GM19467 (cell line): ENCODE results near the gene MARCHF2.
A peak's percentile ranks its signal among the peaks of the same experiment; 100 is the strongest.

ENCODE experiments used
- ATAC-seq: cut with Tn5 transposase; IDR thresholded peaks from one replicate; pipeline ENCODE4 v1.9.1; 2021; ENCODE audit warnings: mild to moderate bottlenecking, moderate library complexity; ENCODE audit not compliant: unreplicated experiment

Gene MARCHF2

DNA sequence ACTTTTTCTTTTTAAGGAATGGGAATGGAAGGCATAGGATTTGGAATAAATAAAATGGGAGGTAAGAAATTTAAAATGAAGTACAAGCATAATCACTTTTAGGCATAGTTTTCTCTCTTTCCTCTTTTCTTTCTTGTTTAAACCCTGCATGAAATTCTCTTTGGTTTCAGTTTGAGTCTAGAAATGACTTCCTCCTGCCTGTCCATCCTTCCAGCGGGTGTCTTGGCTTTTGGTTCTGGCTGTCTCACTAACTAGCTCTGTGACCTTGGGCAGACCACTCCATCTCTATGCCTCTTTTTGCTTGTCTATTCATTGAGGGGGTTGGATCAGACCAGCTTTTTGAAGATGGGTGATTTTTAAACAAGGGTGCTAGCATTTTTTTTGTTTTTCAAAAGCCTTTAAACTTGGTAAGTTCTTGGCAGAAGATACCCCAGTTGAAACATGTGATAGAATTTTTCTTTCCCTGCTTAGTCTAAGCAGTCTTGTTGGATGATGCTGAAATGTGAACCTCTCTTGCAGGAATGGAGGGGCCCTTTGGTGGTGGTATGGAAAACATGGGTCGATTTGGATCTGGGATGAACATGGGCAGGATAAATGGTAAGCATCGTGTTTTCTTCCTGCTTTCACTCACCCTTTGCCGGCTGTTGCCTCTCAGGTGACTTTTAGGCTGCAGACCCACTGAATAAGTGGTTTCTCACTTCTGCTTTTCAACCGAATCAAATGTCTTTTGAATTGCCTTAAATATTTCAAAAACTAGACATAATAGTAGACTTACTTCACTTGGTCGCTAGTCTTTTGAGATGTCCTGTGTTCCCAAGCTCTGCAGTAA is 60.8 kb downstream of the MARCHF2 start:
- peak; percentile 53 for ATAC-seq

DNA sequence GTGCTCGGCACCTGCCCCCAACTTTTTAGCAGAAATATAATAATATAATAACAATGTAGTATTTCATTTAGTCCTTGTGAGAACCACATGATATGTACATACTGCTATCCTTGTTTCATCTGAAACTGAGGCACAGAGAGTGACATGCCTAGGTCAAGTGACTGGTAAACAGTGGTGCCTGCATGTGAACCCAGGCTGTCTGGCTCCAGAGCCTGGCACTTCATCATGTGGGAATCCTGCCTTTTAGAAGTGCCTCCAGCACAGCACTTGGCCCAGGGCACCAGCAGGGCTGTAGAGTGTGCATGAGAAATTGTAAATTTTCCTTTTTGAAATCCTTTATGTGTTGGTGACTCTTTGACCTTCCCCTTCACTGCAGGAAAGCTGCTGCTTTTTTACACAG is 61.9 kb downstream of the MARCHF2 start:
- no peak for ATAC-seq

DNA sequence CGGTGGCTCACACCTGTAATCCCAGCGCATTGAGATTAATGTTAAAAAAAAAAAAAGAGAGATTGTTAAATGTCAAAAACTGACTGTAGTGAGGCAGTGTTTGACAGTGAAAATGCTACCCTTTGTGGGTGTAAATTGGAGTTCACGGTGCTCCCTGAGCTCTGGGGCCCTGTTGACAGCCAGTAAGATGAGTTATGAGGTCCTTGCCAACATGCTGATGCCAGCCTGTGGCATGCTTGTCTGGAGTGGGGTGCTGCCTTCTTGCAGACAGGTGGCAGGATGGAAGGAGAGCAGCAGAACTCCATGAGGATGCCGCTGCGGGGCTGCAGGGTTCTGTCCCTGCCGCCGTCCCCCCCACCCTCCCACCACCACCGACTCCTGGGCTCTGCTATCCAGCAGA is 63.4 kb downstream of the MARCHF2 start:
- ATAC-seq: no peak

DNA sequence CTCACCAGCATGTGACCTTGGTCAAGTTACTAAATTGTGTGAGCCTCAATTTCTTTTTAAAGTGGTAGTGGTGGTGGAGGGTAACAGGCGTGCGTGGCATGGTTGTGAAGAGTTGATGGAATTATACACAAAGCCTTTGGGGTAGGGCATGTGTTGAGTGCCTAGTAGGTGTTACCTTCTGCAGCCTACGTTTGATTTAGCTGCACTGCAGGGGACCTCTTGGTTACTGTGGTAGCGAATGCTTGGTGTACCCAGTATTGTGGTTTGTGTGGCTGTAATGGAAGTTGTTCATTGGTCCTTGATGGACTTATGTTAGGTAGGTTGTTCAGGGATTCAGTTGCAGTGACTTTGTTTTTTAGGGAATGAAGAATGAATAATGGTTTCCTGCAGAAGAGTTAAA is 64.8 kb downstream of the MARCHF2 start:
- no peak for ATAC-seq

DNA sequence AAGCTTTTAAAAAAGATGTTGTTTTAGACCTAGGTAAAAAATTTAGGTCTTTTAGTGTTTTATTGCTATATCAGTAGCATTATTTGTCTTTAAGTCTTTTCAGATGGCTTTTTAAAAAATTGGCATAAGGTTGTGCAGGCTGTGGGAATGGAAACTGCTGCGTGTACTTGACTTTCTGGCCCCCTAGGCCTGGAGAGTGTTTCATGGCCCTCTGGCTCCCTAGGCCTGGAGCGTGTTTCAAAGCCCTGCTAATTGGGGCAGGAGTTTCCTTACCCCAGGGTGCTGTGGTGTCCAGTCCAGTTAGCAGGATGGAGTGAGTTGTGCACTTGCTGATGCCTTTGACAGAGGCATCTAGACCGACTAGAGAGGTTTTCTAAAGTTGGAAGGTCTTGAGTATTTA is 65.5 kb downstream of the MARCHF2 start:
- no peak for ATAC-seq

DNA sequence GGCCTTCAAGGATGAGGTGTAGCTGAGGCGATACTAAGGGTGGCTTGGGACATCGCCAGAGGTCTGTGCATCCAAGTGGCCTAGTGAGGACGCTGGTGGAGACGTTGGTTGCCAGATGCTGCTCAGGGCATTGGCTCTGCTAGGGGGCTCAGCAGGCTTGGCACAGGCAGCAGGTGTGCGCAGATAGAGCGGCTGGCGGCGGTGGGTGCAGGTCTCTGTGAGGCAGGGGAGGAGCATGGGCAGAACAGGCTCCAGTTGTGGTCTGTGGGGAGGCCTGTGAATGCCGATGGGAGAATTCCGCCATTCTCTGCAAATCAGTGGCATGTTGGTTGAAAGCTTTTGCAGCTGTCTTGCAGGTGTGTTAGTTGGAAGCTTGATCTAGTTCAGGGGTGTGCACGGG is 68.1 kb downstream of the MARCHF2 start:
- no peak for ATAC-seq

DNA sequence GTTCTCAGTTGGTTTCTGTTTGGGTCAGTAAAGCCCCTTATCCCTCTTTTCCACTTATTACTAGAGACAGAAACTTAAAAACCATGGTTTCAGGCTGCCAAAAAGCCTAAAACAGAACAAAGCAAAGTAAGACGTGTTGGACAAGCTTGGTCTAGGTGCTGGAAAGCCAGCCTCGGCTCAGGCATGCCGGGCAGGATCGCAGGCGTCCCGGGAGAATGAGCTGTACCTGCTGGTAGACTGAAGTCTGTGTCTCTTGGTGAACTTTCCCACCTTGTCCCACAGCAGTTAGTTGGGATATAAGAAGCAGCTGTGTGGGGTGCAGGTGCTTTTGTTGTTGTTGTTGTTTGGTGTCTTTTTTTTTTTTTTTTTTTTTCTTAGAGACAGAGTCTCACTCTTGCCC is 68.5 kb downstream of the MARCHF2 start:
- ATAC-seq: no peak

DNA sequence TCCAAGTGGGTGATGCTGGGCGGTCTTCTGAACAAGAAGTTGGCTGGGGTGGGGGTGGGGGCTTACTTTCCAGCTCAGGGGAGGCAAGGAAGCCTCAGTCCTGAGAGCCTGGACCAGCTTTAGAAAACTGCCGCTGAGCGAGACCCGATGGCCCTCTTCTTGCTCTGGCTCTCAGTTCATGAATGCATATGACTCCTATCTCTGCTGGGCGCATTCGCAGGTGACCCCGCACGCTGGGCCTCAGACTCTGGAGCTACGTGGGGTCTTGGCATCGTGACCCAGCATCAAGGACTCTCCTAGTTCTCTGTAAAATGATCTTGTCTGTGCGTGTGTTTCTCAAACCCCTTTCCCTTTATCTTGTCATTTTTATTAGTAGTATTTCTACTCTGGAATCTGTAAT is 69.6 kb downstream of the MARCHF2 start:
- no peak for ATAC-seq

DNA sequence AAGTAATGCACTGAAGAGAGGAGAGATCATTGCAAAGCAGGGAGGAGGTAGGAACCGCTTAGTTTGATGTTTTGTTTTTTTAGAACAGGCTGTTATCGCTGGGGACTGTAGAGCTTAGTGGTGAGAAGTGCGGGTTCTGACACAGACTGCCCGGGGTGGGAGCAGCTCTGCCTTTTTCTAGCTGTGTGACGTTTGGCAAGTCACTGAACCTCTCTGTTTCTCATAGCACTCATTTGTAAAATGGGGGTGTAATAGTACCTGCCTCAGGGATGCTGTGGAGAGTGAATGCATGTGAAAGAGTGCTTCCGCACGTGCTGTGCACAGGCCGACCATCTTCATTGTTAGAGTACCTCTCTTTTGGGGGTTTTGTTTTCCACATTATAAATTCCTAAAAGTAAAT is 70.1 kb downstream of the MARCHF2 start:
- no peak for ATAC-seq

DNA sequence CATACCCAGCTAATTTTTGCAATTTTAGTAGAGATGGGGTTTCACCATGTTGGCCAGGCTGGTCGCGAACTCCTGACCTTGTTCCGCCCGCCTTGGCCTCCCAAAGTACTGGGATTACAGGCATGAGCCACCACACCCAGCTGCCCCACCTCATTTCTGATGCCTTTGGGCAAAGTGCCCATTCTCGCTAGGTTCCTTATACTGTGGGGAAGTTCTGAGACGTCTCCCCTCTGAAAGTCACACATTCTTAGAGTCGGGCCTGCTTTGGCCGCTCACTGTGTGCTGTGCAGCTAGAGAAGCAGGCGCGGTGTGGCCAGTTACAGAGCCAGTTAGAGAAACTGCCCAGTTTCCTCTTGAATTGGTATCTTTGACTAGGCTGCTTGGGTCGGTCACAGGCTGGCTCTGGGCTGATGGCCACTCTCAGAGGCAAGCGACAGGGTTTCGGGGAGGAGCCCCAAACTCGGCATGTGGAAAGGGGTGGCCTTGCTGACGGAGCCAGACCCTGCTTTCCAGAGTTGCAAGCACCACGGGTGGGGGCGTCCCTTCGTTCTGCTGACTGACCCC is 71.3 kb downstream of the MARCHF2 start:
- ATAC-seq: no peak

DNA sequence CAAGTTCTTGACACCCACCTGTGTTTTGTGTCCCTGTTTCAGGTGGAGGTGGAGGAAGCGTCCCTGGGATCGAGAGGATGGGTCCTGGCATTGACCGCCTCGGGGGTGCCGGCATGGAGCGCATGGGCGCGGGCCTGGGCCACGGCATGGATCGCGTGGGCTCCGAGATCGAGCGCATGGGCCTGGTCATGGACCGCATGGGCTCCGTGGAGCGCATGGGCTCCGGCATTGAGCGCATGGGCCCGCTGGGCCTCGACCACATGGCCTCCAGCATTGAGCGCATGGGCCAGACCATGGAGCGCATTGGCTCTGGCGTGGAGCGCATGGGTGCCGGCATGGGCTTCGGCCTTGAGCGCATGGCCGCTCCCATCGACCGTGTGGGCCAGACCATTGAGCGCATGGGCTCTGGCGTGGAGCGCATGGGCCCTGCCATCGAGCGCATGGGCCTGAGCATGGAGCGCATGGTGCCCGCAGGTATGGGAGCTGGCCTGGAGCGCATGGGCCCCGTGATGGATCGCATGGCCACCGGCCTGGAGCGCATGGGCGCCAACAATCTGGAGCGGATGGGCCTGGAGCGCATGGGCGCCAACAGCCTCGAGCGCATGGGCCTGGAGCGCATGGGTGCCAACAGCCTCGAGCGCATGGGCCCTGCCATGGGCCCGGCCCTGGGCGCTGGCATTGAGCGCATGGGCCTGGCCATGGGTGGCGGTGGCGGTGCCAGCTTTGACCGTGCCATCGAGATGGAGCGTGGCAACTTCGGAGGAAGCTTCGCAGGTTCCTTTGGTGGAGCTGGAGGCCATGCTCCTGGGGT is 72.7 kb downstream of the MARCHF2 start:
- ATAC-seq: no peak

DNA sequence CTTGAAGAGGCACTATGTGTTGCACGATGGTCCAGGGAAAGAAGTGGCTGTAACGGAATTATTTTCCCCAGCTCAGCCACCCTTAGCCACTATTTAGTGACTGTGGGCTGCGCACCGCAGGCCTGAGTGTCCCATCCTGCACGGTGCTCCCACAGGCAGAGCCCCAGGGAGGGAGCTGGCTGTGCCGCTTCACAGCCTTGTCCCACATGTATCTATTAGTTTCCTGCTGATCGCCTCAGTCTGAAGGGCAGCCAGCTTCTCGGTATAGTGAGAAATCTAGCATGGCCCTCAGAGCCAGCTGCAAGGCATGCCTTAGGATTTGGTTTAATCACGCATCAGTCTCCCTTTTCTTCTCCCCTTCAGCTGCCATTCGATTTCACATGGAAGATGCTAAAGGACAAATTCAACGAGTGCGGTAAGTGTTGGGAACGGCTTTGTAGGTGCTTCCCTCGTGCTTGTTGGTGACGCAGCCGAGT is 73.6 kb downstream of the MARCHF2 start:
- no peak for ATAC-seq

DNA sequence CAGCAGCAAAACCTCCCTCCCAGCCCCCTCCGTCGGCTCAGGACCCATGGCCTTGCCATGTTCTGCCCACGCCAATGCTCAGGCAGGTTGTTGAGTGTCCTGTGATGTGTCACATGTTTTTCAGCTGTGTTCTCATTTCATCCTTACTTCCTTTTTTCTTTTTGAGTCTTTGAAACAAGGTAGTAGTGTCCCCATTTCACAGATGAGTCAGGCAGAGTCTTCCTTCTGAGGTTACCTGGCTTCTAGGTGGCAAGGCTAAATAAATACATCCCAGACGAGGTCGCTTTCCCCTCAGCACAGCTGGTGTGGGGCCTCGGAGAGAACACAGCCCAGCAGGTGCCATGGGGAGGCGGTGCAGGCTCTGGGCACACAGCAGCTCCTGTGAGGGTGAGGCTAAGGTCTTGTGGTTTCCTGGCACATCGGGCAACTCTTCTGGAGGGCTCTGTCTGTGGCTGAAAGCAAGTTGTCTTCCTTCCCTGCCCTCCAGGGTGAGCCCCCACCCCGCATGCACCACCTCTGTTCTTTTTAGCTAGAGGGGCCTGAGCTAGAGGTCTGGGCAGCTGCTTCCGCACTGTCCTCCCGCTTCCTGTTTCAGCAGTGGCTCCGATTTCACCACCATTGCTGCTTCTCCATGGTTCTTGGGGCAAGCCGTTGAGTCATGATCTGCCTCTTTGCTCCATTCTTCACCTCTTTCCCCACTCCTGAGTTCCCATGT is 74.2 kb downstream of the MARCHF2 start:
- no peak for ATAC-seq

DNA sequence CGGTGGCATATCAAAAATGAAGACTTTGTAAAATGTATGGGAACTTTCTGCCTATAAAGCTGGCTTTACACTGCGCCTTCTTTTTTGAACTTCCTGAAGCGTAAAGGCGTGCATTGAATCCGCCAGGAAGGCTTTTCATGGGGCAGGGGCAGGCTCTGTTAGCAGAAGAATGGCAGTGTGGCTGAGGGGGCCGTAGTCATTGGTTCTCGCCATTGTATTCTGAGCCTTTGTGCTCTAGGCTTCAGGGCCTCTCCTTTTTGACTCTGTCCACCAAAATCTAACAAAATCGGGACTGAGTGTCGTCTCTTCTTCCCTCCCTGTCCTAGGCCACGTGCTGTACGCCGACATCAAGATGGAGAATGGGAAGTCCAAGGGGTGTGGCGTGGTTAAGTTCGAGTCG is 75.3 kb downstream of the MARCHF2 start:
- no peak for ATAC-seq
